Gastrocnemius medialis (tissue), 4 donors: ENCODE measurements around the gene EHD3.

Experiments
- POLR2A ChIP-seq, 2 donors: fragments of 450-650 bp; IDR thresholded peaks; one replicate each; pipeline ENCODE4 v1.6.1; 2017; ENCODE audit warnings: antibody characterized with exemption in 2 of 2, mild to moderate bottlenecking in 2 of 2, moderate library complexity in 2 of 2
- TF ChIP-seq, protein P1 (sequence below), 5 experiments: fragments of 450-650 bp in 3 of 5; fragments of 200-600 bp in 2 of 5; sonication (generic) in 2 of 5; IDR thresholded peaks in 4 of 5; conservative IDR thresholded peaks in 1 of 5; 1 replicate in 4 of 5; 2 replicates in 1 of 5; pipeline ENCODE4 v1.5.1; 2016 to 2019; ENCODE audit warnings: antibody characterized with exemption in 5 of 5, mild to moderate bottlenecking in 3 of 5, moderate library complexity in 3 of 5

- TF ChIP-seq, protein P1, sequence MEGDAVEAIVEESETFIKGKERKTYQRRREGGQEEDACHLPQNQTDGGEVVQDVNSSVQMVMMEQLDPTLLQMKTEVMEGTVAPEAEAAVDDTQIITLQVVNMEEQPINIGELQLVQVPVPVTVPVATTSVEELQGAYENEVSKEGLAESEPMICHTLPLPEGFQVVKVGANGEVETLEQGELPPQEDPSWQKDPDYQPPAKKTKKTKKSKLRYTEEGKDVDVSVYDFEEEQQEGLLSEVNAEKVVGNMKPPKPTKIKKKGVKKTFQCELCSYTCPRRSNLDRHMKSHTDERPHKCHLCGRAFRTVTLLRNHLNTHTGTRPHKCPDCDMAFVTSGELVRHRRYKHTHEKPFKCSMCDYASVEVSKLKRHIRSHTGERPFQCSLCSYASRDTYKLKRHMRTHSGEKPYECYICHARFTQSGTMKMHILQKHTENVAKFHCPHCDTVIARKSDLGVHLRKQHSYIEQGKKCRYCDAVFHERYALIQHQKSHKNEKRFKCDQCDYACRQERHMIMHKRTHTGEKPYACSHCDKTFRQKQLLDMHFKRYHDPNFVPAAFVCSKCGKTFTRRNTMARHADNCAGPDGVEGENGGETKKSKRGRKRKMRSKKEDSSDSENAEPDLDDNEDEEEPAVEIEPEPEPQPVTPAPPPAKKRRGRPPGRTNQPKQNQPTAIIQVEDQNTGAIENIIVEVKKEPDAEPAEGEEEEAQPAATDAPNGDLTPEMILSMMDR (IDR thresholded peaks at IDR 0.05 in 4 of 5, conservative IDR thresholded peaks at IDR 0.05 in 1 of 5) = no peak
- TF ChIP-seq POLR2A (IDR thresholded peaks at IDR 0.05) = no peak
Observed at GRCh38 chr2:31241625-31242270, 7.8 kb downstream of the EHD3 start.
